Bladder microvascular endothelial cell (primary cell): Measurements from ENCODE around the gene OR4C13. TPM values are rescaled to one million over a fixed set of nuclear protein-coding genes. Genes with fewer than 3 reads are reported as not detected.

Source experiments
- total RNA-seq: library from RNA; depleted of rRNA; stranded (reverse); fragments of >200 nt; gene quantifications from 2 replicates; pipeline ENCODE4 v1.2.3, GENCODE V29; 2014

The OR4C13 gene
- not detected in 2 replicates for total RNA-seq

DNA sequence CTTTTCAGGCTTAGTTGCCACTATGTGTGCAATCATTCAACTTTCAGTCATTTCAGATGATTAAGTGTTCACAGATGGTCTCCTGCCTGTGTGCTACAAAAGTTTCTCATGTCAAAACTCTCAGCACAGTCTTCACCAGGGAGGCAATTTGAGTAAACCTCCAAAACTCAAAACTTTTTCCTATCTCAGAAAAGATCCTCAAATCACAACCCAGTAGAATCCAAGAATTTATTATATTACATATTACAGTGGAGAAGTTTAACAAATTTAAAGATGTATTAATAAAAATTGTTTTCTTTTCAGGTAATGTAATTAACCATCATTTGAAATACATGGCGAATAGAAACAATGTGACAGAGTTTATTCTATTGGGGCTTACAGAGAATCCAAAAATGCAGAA lies at the start of gene OR4C13:
OR4C13 (plus strand) TSS at position 301 of the 400 bp plus-strand sequence; CDS start at position 333, 32 bp downstream.

DNA sequence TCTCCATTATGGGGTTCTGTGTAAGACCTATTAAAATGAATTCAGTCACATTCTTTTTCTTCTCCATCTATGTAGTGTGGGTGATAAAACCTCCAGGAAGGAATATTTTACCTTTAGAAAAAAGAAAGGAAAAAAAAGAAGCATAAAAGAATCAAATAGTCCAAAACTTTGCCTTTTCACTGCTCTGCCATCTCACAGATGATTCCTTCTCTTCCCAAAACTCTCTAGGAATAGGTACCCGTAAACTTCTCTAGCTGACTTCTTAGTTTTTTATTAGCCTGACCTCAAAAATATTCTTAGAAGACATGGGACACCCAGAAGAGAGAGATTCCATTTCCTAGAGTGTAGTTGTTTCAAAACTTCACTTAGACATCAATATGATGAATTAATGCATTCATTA lies 30.2 kb downstream of the OR4C13 start, which contains the start of gene OR4C12:
OR4C12 (minus strand) TSS at position 101 of the 400 bp plus-strand sequence; CDS start at position 67, 34 bp downstream.

Other genes with a start within 250 kb of the OR4C13 start
- gene OR4C12, start 30.1 kb downstream of the OR4C13 start, total RNA-seq, result not detected in 2 replicates
- gene OR4C45, start 80.5 kb downstream of the OR4C13 start, total RNA-seq, result not detected in 2 replicates